Measurements from ENCODE around the gene CASP8. TPM values are rescaled to one million over a fixed set of nuclear protein-coding genes. Genes with fewer than 3 reads are reported as not detected.

The CASP8 gene
- total RNA-seq, 4 donors from 2014 or later = 32.0 to 262 (median 42.8) TPM

DNA sequence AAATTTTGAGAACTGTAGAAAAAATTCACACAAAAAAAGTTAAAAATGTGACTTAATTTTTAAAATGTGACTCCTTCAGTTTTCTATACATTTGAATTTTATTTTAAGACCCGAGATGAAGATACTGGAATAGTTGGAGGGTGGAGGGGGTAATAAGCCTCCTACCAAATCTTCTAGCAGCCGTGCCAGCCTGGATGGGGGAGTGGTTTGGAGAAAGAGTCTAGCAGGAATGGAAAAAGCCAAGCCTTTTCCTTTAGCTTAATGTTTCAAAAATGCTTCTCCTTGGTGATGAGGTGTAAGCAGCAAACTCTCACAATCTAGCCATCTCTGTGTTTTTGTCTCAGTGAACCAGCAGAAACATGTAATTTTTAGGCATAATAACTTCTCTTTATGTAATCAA is 14.7 kb downstream of the CASP8 start:
- H3K36me3 ChIP-seq = peaks cover 0 to 90% (median 0%) of the 10 kb centered on the region in 3 donors
- H3K27me3 ChIP-seq = no peaks in the 10 kb centered on the region
- no peak overlapping the region for H3K4me3 ChIP-seq
- no peak overlapping the region for H3K27ac ChIP-seq
- no peak for DNase-seq
- H3K4me1 ChIP-seq = no peaks in the 10 kb centered on the region
- H3K9me3 ChIP-seq = no peaks in the 10 kb centered on the region
- TF ChIP-seq, protein P1, sequence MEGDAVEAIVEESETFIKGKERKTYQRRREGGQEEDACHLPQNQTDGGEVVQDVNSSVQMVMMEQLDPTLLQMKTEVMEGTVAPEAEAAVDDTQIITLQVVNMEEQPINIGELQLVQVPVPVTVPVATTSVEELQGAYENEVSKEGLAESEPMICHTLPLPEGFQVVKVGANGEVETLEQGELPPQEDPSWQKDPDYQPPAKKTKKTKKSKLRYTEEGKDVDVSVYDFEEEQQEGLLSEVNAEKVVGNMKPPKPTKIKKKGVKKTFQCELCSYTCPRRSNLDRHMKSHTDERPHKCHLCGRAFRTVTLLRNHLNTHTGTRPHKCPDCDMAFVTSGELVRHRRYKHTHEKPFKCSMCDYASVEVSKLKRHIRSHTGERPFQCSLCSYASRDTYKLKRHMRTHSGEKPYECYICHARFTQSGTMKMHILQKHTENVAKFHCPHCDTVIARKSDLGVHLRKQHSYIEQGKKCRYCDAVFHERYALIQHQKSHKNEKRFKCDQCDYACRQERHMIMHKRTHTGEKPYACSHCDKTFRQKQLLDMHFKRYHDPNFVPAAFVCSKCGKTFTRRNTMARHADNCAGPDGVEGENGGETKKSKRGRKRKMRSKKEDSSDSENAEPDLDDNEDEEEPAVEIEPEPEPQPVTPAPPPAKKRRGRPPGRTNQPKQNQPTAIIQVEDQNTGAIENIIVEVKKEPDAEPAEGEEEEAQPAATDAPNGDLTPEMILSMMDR (IDR thresholded peaks at IDR 0.05) = no peak
- TF ChIP-seq POLR2A (IDR thresholded peaks at IDR 0.05) = no peak

DNA sequence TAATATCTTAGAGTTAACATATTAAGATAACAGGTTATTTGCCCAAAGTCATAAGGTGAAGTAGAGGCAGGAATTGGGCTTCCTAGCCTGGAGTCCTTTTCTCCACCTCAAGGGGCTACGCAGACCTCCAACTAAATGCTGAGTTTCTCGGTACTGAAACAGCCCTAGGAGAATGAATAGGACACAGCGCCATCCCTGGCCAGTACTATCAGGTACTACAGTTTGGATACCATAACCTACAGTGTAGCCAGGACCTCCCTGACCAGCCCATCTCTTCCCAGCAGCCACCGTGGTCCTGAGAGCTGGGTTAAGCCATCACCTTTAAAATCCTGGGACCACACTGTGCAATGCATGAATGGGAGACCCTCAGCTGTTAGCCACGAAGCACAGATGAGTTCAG is 15.7 kb downstream of the CASP8 start:
- Histone ChIP-seq H3K36me3 (peaks cover 0 to 81% (median 0%) of the 10 kb centered on the region in 3 donors), H3K4me3 (no peak overlapping the region)

DNA sequence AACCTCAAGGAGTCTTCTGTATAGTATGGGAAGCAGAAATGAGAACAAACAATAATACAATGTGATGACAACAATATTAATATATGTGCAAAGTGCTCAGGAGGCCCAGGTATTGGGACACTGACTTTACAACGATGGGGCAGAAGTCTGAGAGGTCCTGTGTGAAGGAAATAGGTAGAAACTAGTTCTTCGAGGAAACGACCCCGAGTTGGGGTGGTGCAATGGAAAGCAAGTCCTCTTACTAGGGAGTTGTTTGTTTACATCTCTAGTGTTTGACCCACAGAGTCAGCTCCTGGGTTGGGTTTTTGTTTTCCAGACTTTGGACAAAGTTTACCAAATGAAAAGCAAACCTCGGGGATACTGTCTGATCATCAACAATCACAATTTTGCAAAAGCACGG is 16.2 kb downstream of the CASP8 start:
- Histone ChIP-seq H3K36me3 (peaks cover 0 to 75% (median 0%) of the 10 kb centered on the region in 3 donors), H3K4me3 (no peak overlapping the region)

More for the DNA sequence above, 15.7 kb downstream of the CASP8 start:
- TF ChIP-seq, protein P1 (IDR thresholded peaks at IDR 0.05) = no peak
- no peak for TF ChIP-seq POLR2A (IDR thresholded peaks at IDR 0.05)
- no peaks in the 10 kb centered on the region for H3K27me3 ChIP-seq
- DNase-seq = no peak
- no peaks in the 10 kb centered on the region for H3K9me3 ChIP-seq
- H3K27ac ChIP-seq = no peak overlapping the region
- H3K4me1 ChIP-seq = no peaks in the 10 kb centered on the region

DNA sequence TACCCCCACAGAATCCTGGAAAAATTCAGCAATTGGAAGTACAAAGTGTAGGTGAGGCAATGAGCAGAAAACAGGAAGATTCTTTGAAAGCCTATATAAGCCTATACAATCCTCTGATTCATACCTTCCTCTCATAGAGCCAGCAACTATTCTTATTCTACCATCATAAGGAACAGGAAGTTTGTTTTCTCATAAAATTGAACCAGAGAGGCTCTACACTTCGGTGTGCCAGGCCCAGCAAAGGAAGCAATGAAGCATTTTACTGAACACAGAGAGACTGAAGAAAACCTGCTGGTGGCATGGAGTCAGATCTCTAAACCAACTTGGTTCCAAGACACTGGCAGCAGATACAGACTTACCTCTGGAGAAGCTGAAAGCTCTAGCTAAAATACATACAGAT is 18.7 kb downstream of the CASP8 start:
- Histone ChIP-seq H3K27me3 (no peaks in the 10 kb centered on the region), H3K4me3 (no peak overlapping the region), H3K27ac (no peak overlapping the region), H3K9me3 (no peaks in the 10 kb centered on the region), H3K36me3 (peaks cover 0 to 52% (median 0%) of the 10 kb centered on the region in 3 donors), H3K4me1 (no peaks in the 10 kb centered on the region)
- no peak for TF ChIP-seq POLR2A (IDR thresholded peaks at IDR 0.05)
- TF ChIP-seq, protein P1 (IDR thresholded peaks at IDR 0.05) = no peak
- no peak for DNase-seq

More for the DNA sequence above, 16.2 kb downstream of the CASP8 start:
- no peak for DNase-seq
- Histone ChIP-seq H3K9me3 (no peaks in the 10 kb centered on the region), H3K27me3 (no peaks in the 10 kb centered on the region), H3K27ac (no peak overlapping the region), H3K4me1 (no peaks in the 10 kb centered on the region)
- TF ChIP-seq POLR2A (IDR thresholded peaks at IDR 0.05) = no peak
- TF ChIP-seq, protein P1 (IDR thresholded peaks at IDR 0.05) = no peak

DNA sequence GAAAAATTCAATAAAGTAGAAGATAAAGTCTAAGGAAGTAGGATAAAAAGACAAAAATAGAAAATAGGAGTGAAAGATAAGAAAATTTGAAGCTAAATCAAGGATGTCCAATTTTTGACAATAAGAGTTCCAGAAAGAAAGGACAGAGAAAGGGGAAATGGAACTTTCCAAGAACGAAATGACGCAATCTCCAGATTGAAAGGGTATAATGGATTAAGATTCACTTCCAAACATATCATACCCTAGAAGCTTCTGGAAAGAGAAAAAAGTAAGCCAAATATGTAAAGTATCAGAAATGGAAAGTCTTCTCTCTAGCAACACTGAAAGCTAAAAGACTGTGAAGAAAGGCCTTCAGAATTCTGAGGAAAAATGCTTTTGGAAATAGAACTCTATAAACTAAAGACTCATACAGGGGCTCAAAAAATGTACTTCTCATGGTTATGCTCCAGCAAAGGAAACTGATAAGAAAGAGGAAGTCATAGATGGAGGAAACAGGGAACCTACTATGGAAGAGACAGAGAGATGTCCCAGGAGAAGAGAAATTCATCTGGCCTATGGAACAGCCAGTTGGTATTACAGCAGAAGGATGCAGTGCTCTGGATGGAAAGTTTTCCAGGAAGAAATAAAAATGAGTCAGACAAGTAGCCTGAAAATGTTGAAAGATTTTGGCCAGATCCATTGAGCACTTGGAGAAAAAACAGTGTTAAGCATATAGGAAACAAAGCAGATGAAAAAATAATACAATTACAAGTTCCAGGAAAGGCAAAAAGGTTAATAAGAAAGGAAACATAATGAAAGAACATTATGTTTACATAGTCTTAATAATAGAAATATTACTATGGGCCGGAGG is 20.1 kb downstream of the CASP8 start:
- TF ChIP-seq POLR2A (IDR thresholded peaks at IDR 0.05) = no peak
- TF ChIP-seq, protein P1 (IDR thresholded peaks at IDR 0.05) = no peak
- no peak for DNase-seq
- Histone ChIP-seq H3K36me3 (peaks cover 0 to 48% (median 0%) of the 10 kb centered on the region in 3 donors), H3K27me3 (no peaks in the 10 kb centered on the region), H3K27ac (no peak overlapping the region), H3K4me3 (no peak overlapping the region), H3K9me3 (no peaks in the 10 kb centered on the region), H3K4me1 (peaks cover 0 to 5% (median 0%) of the 10 kb centered on the region in 4 donors)

All from Peyer's patch (tissue), 4 donors.